HCT116 (cell line): Measurements from ENCODE around the gene ACOXL. TPM values are rescaled to one million over a fixed set of nuclear protein-coding genes. Genes with fewer than 3 reads are reported as not detected.

Experiments used
- ATAC-seq: fragments of 200-7000 bp; cut with Tn5 transposase; 2 replicates; pipeline ENCODE4 v1.9.1; 2020; ENCODE audit warnings: mild to moderate bottlenecking, moderate library complexity
- BruUV-seq: library from RNA; stranded (reverse); fragments of 400-500 nt; replicated peaks from 2 replicates; lab custom pipeline; 2021; lab: Mats Ljungman, UMichigan
- CTCF ChIA-PET: fragments of 300-600 bp; sonication (Branson Sonifier 250); formaldehyde crosslinking; loops from one replicate; lab custom pipeline; 2021; ENCODE audit warnings: antibody characterized with exemption; lab: Charles Lee
- POLR2A ChIA-PET: fragments of 300-600, 350-600 bp; sonication (Branson Sonifier 250); formaldehyde crosslinking; loops from one replicate; lab custom pipeline; 2021; ENCODE audit warnings: antibody characterized with exemption; lab: Charles Lee
- RAD21 ChIA-PET, 2 experiments: fragments of 300-600 bp; sonication (Branson Sonifier 250); formaldehyde crosslinking; loops; one replicate each; lab custom pipeline; 2023; ENCODE audit warnings: low total read pairs in 2 of 2; ENCODE audit not compliant: uncharacterized antibody in 2 of 2, unreplicated experiment in 2 of 2, low non-redundant PET in 1 of 2; lab: Charles Lee
- DNase-seq: peaks from one replicate; pipeline ENCODE4 v3.0.0-alpha.2; 2010; ENCODE audit warnings: low read depth, low spot score
- H2AFZ ChIP-seq: fragments of 200-600 bp; shearing (Covaris generic), sonication (generic); 2 replicates; pipeline ENCODE4 v1.6.1; 2017; ENCODE audit warnings: low read depth, mixed run types, mixed read lengths, antibody characterized with exemption, low read length; ENCODE audit not compliant: poor library complexity, severe bottlenecking
- H3K27ac ChIP-seq: 2 replicates; pipeline ENCODE4 v1.5.1; 2012; ENCODE audit warnings: low read depth, low read length
- H3K27me3 ChIP-seq: fragments of 200-600 bp; sonication (generic); 2 replicates; pipeline ENCODE4 v1.6.1; 2016; ENCODE audit warnings: mixed run types, low read length, mixed read lengths; ENCODE audit not compliant: insufficient read depth
- H3K36me3 ChIP-seq, 2 experiments: fragments of 200-500 bp in 1 of 2; fragments of 200-600 bp in 1 of 2; sonication (Bioruptor generic) in 1 of 2; sonication (generic) in 1 of 2; 2 replicates each; pipeline versions ENCODE4 v1.5.1 to v1.6.1; 2014 to 2016; ENCODE audit warnings: low read length in 2 of 2, inconsistent platforms in 1 of 2, mixed read lengths in 1 of 2, mixed run types in 1 of 2; ENCODE audit not compliant: insufficient read depth in 2 of 2, control insufficient read depth in 1 of 2
- H3K4me1 ChIP-seq, 2 experiments: fragments of 200-600 bp in 1 of 2; sonication (generic) in 1 of 2; 2 replicates each; pipeline versions ENCODE4 v1.5.1 to v1.6.1; 2012 to 2017; ENCODE audit warnings: low read length in 2 of 2, inconsistent platforms in 1 of 2, mild to moderate bottlenecking in 1 of 2, mixed read lengths in 1 of 2, mixed run types in 1 of 2, moderate library complexity in 1 of 2; ENCODE audit not compliant: insufficient read depth in 2 of 2, control insufficient read depth in 1 of 2
- H3K4me2 ChIP-seq: fragments of 200-600 bp; sonication (generic); 2 replicates; pipeline ENCODE4 v1.6.1; 2017; ENCODE audit warnings: mixed run types, low read length, mixed read lengths
- H3K4me3 ChIP-seq, 2 experiments: fragments of 200-600 bp in 1 of 2; sonication (generic) in 1 of 2; replicated peaks in 1 of 2; 2 replicates each; pipeline ENCODE4 v1.5.1; 2011 to 2016; ENCODE audit warnings: low read length in 2 of 2, control low read depth in 1 of 2, low read depth in 1 of 2, mild to moderate bottlenecking in 1 of 2, mixed read lengths in 1 of 2, mixed run types in 1 of 2
- H3K79me2 ChIP-seq: fragments of 200-600 bp; sonication (generic); 2 replicates; pipeline ENCODE4 v1.6.1; 2017; ENCODE audit warnings: mild to moderate bottlenecking, mixed run types, low read length, moderate library complexity, mixed read lengths; ENCODE audit not compliant: insufficient read depth
- H3K9ac ChIP-seq: fragments of 200-600 bp; sonication (generic); 2 replicates; pipeline ENCODE4 v1.6.1; 2016; ENCODE audit warnings: low read length, mixed read lengths
- H3K9me2 ChIP-seq: fragments of 200-600 bp; sonication (generic), shearing (Covaris generic); 2 replicates; pipeline ENCODE4 v1.6.1; 2017; ENCODE audit warnings: mixed run types, mild to moderate bottlenecking, moderate library complexity; ENCODE audit not compliant: insufficient read depth
- H3K9me3 ChIP-seq, 2 experiments: fragments of 200-500 bp in 1 of 2; fragments of 200-600 bp in 1 of 2; sonication (Bioruptor generic) in 1 of 2; sonication (generic) in 1 of 2; 2 replicates each; pipeline ENCODE4 v1.6.1; 2014 to 2017; ENCODE audit warnings: low read length in 2 of 2, mixed read lengths in 2 of 2, inconsistent platforms in 1 of 2, low read depth in 1 of 2, mild to moderate bottlenecking in 1 of 2, mixed run types in 1 of 2, moderate library complexity in 1 of 2; ENCODE audit not compliant: control insufficient read depth in 1 of 2, insufficient read depth in 1 of 2
- H4K20me1 ChIP-seq: fragments of 200-600 bp; sonication (generic), shearing (Covaris generic); 2 replicates; pipeline ENCODE4 v1.6.1; 2017; ENCODE audit warnings: mixed run types, mild to moderate bottlenecking, moderate library complexity; ENCODE audit not compliant: insufficient read depth
- CEBPB ChIP-seq: IDR thresholded peaks from 2 replicates; pipeline ENCODE4 v1.6.1; 2012; ENCODE audit warnings: low read depth
- FOSL1 ChIP-seq: IDR thresholded peaks from 2 replicates; pipeline ENCODE4 v1.6.1; 2012; ENCODE audit warnings: low read depth
- JUND ChIP-seq: IDR thresholded peaks from 2 replicates; pipeline ENCODE4 v1.6.1; 2012
- POLR2A ChIP-seq: IDR thresholded peaks from 2 replicates; pipeline ENCODE4 v1.7.0; 2011; ENCODE audit warnings: borderline replicate concordance; ENCODE audit not compliant: insufficient read depth, insufficient read length; ENCODE audit errors: extremely low read depth
- TCF7L2 ChIP-seq: IDR thresholded peaks from 2 replicates; pipeline ENCODE4 v1.7.0; 2011; ENCODE audit warnings: borderline replicate concordance, inconsistent platforms; ENCODE audit not compliant: insufficient read depth, insufficient read length; ENCODE audit errors: extremely low read depth
- ZFX ChIP-seq: fragments of 450-650 bp; IDR thresholded peaks from 2 replicates; pipeline ENCODE4 v1.6.1; 2017
- intact Hi-C: fragments of 100-400 bp; cut with micrococcal nuclease; formaldehyde crosslinking; loops from 2 replicates; pipeline ENCODE4 v1.10.0; 2022
- total RNA-seq: library from RNA; stranded (reverse); gene quantifications from one replicate; pipeline ENCODE4 v1.2.1, GENCODE V29; 2021; ENCODE audit not compliant: unreplicated experiment
- TF ChIP-seq, protein P1 (sequence below), 3 experiments: fragments of 200-600 bp in 1 of 3; sonication (generic) in 1 of 3; IDR thresholded peaks in 2 of 3; conservative IDR thresholded peaks in 1 of 3; 2 replicates each; pipeline ENCODE4 v1.5.1; 2012 to 2017; ENCODE audit warnings: low read depth in 2 of 3, low read length in 2 of 3, antibody characterized with exemption in 1 of 3, borderline replicate concordance in 1 of 3, control low read depth in 1 of 3, mild to moderate bottlenecking in 1 of 3, mixed read lengths in 1 of 3, mixed run types in 1 of 3, moderate library complexity in 1 of 3; ENCODE audit not compliant: insufficient read depth in 1 of 3
- TF ChIP-seq, protein P2 (sequence below): IDR thresholded peaks from 2 replicates; pipeline ENCODE4 v1.6.1; 2011; ENCODE audit warnings: mild to moderate bottlenecking, low read length, moderate library complexity; ENCODE audit not compliant: insufficient replicate concordance; ENCODE audit errors: extremely low read depth

ACOXL gene
- total RNA-seq, 1 experiment from 2014 or later = 5.5 TPM

DNA sequence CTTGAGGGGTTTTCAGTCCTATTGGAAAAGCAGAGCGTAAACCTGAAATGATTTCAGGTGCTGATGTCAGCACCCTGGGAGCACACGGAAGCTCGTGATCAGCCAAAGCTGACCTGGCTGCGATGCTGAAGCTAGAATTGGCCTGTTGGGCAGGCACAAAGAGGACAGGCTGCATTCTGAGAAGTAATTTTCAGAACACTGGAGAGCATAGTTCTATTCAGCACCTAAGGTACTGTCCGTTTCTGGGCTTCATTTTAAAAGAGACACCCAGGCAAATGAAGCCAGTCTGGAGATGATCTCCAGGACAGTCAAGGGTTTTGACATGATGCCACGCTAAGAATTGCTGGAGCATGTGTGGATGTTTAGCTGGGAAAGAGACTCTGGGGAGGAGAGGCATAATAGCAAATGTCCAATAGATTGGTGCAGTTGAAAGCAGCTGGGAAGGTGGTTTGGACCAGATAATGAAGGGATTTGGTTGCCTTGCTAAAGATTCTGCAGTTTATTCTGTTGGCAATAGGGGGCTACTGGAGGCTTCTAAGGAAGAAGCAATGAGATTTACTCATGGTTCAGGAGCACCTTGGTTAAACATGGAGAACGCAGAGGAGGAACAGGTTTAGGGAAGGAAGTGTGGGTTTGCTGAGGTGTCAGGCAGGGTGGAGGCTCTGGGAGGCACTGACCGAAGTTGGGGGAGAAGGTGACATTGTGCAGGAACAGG, 86.6 kb downstream of the ACOXL start:
- no peak overlapping the region for H3K27ac ChIP-seq
- no TSS peak for BruUV-seq
- CTCF ChIA-PET = no interaction called here
- H3K36me3 ChIP-seq = no peaks in the 10 kb centered on the region
- no peak overlapping the region for H3K9ac ChIP-seq
- no peaks in the 10 kb centered on the region for H3K9me2 ChIP-seq
- H2AFZ ChIP-seq = no peak overlapping the region
- intact Hi-C loops = loop anchor here (10.0 kb wide), 1 partner anchor 886 kb away; no protein-coding TSS in a partner anchor
- RAD21 ChIA-PET = no interaction called here
- H3K4me2 ChIP-seq = no peak overlapping the region
- no peak overlapping the region for H3K4me3 ChIP-seq
- POLR2A ChIA-PET = no interaction called here
- DNase-seq (no peak), ATAC-seq (peak; percentile 54; the same call in 1 of the 2 replicates)
- H4K20me1 ChIP-seq = no peaks in the 10 kb centered on the region
- H3K9me3 ChIP-seq = no peaks in the 10 kb centered on the region
- no peaks in the 10 kb centered on the region for H3K27me3 ChIP-seq
- TF ChIP-seq, protein P1, sequence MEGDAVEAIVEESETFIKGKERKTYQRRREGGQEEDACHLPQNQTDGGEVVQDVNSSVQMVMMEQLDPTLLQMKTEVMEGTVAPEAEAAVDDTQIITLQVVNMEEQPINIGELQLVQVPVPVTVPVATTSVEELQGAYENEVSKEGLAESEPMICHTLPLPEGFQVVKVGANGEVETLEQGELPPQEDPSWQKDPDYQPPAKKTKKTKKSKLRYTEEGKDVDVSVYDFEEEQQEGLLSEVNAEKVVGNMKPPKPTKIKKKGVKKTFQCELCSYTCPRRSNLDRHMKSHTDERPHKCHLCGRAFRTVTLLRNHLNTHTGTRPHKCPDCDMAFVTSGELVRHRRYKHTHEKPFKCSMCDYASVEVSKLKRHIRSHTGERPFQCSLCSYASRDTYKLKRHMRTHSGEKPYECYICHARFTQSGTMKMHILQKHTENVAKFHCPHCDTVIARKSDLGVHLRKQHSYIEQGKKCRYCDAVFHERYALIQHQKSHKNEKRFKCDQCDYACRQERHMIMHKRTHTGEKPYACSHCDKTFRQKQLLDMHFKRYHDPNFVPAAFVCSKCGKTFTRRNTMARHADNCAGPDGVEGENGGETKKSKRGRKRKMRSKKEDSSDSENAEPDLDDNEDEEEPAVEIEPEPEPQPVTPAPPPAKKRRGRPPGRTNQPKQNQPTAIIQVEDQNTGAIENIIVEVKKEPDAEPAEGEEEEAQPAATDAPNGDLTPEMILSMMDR (IDR thresholded peaks at IDR 0.05 in 2 of 3, conservative IDR thresholded peaks at IDR 0.05 in 1 of 3; ENCODE audit: borderline replicate concordance in 1 of 3, insufficient read depth in 1 of 3, low read depth in 2 of 3, low read length in 2 of 3) = 0 out of 6 replicates have a peak, but pooled peaks of 1 of the 3 experiments have one; percentile 21
- TF ChIP-seq CEBPB (no peak), JUND (no peak)
- no peaks in the 10 kb centered on the region for H3K79me2 ChIP-seq
- no peaks in the 10 kb centered on the region for H3K4me1 ChIP-seq

DNA sequence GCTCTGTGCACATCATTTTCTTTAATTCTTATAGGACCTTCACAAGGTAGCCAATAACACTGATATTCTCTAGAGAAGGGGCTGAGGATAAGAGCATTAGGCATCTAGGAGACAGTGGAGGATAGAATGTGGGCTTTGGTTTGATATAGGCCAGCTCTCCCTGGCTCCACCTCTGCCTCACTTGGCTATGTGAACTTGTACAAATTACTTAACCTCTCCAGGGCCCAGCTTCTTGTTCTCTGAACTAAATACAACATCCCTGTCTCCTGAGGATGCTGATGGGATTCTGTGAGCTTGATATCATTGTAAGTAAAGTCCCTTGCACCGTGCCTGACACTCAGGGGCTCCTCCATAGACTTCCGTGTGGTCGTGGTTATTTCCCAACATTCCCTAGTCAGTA, 87.3 kb downstream of the ACOXL start:
- Histone ChIP-seq H2AFZ (no peak overlapping the region), H3K79me2 (no peaks in the 10 kb centered on the region), H3K9me3 (peaks cover 0 to 5% of the 10 kb centered on the region in 2 experiments; a peak in 2 of 4 replicates), H3K27ac (no peak overlapping the region), H3K36me3 (no peaks in the 10 kb centered on the region), H3K9ac (no peak overlapping the region), H3K4me3 (no peak overlapping the region), H4K20me1 (no peaks in the 10 kb centered on the region), H3K9me2 (no peaks in the 10 kb centered on the region), H3K4me2 (no peak overlapping the region), H3K4me1 (no peaks in the 10 kb centered on the region), H3K27me3 (no peaks in the 10 kb centered on the region)
- DNase-seq = no peak
- RAD21 ChIA-PET = no interaction called here
- no peak for ATAC-seq
- POLR2A ChIA-PET = no interaction called here
- intact Hi-C loops = loop anchor here (10.0 kb wide), 1 partner anchor 885 kb away; no protein-coding TSS in a partner anchor
- no TSS peak for BruUV-seq
- CTCF ChIA-PET = no interaction called here
- TF ChIP-seq, protein P2, sequence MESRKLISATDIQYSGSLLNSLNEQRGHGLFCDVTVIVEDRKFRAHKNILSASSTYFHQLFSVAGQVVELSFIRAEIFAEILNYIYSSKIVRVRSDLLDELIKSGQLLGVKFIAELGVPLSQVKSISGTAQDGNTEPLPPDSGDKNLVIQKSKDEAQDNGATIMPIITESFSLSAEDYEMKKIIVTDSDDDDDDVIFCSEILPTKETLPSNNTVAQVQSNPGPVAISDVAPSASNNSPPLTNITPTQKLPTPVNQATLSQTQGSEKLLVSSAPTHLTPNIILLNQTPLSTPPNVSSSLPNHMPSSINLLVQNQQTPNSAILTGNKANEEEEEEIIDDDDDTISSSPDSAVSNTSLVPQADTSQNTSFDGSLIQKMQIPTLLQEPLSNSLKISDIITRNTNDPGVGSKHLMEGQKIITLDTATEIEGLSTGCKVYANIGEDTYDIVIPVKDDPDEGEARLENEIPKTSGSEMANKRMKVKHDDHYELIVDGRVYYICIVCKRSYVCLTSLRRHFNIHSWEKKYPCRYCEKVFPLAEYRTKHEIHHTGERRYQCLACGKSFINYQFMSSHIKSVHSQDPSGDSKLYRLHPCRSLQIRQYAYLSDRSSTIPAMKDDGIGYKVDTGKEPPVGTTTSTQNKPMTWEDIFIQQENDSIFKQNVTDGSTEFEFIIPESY = no peak
- TF ChIP-seq, protein P1 (IDR thresholded peaks at IDR 0.05 in 2 of 3, conservative IDR thresholded peaks at IDR 0.05 in 1 of 3; ENCODE audit: borderline replicate concordance in 1 of 3, insufficient read depth in 1 of 3, low read depth in 2 of 3, low read length in 2 of 3) = no peak
- no peak for TF ChIP-seq POLR2A
- TF ChIP-seq FOSL1 = no peak
- no peak for TF ChIP-seq TCF7L2
- TF ChIP-seq ZFX = no peak
- TF ChIP-seq CEBPB = no peak
